Stimulated activated memory B cell treated with anti-CD40 and anti-IgM and Interleukin-4, amounts not matched to agents 10 μg/mL and 1 μg/mL and 100 μg/mL, for 72 hours (primary cell): Measurements from ENCODE around the gene SHISA2.

Experiments
- ATAC-seq: fragments of 150-1000 bp; cut with Tn5 transposase; 2 replicates; pipeline ENCODE4 v1.10.0; 2021
- H3K27ac Mint-ChIP-seq: one replicate; pipeline ENCODE4 v1.8.0; 2022; ENCODE audit warnings: mild to moderate bottlenecking, mixed read lengths
- H3K27me3 Mint-ChIP-seq: one replicate; pipeline ENCODE4 v1.8.0; 2022; ENCODE audit warnings: mixed read lengths
- H3K36me3 Mint-ChIP-seq: one replicate; pipeline ENCODE4 v1.8.0; 2022; ENCODE audit warnings: mixed read lengths
- H3K4me1 Mint-ChIP-seq: one replicate; pipeline ENCODE4 v1.8.0; 2022; ENCODE audit warnings: mixed read lengths
- H3K4me3 Mint-ChIP-seq: one replicate; pipeline ENCODE4 v1.8.0; 2022; ENCODE audit warnings: mild to moderate bottlenecking, moderate library complexity, mixed read lengths
- H3K9me3 Mint-ChIP-seq: one replicate; pipeline ENCODE4 v1.8.0; 2022; ENCODE audit warnings: mixed read lengths

Gene SHISA2

DNA sequence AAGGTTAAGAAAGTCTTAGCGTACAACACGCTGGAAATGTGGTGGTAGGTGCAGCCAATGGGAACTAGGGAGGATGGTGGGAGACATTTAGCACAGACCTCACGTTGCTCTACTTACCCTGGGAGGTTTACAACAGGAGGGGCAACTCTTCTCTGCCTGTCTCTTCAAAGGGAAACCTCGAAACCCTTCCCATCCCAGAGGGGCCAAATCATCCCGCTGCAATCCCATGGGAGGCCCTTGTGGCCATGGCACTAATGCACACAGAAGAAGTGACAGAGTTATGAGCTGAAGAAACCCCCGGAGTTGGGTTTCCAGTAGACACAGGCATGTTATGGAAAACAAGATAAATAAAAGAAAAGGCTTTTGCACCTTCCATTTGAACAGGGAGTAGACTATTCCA lies 35.6 kb downstream of the SHISA2 start:
- ATAC-seq, result no peak
- Mint-ChIP-seq H3K9me3 (no peaks in the 10 kb centered on the region), H3K27ac (no peak overlapping the region), H3K36me3 (no peaks in the 10 kb centered on the region), H3K4me1 (no peaks in the 10 kb centered on the region), H3K4me3 (no peak overlapping the region), H3K27me3 (peaks cover 39% of the 10 kb centered on the region)

DNA sequence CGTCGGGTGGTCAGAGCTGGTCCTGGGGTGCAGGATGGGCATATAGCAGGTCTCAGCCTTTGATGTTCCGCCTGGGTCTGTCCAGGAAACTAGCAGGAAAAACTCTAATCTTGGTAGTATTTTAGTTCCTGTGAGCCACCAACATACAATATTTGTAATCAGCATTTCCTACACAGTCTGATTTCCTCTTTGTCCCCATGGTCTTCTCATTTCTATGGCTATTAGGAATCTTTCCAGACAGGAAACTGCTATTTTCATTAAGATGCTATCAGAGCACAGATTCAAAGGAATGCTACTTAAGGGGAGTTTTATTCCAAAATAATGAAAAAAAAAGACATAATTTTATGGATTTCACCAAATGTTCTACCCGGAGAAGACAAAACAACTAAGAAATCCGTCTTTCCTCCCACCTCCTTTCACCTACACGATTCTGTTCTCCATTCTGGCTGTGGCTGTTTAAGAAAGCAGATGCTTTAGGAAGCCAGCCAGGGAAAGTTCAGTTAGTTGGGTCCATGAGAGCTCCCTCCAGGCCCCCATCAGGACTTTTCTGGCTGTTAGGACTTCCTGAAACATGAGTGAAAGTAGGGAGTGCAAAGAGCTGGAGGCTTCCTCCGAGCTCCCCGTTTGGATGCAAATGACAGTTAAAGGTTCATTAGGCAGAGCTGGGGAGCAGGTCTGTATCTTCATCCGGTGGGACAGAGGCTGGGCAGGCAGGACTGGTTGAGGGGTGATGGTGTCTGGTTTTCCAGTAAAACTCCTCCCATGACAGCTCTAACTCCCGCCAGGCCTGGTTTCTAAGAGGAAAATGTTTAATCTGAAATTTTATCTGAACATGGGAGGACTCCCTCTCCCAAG lies 36.3 kb downstream of the SHISA2 start:
- H3K27ac Mint-ChIP-seq, result no peak overlapping the region
- no peaks in the 10 kb centered on the region for H3K9me3 Mint-ChIP-seq
- no peak overlapping the region for H3K4me3 Mint-ChIP-seq
- H3K27me3 Mint-ChIP-seq, result peaks cover 32% of the 10 kb centered on the region
- no peaks in the 10 kb centered on the region for H3K36me3 Mint-ChIP-seq
- no peak for ATAC-seq
- H3K4me1 Mint-ChIP-seq, result no peaks in the 10 kb centered on the region

- H3K4me3 Mint-ChIP-seq, result no peak overlapping the region
- H3K36me3 Mint-ChIP-seq, result no peaks in the 10 kb centered on the region
- H3K27ac Mint-ChIP-seq, result no peak overlapping the region
- ATAC-seq, result no peak
- peaks cover 33% of the 10 kb centered on the region for H3K27me3 Mint-ChIP-seq
- no peaks in the 10 kb centered on the region for H3K9me3 Mint-ChIP-seq
- no peaks in the 10 kb centered on the region for H3K4me1 Mint-ChIP-seq
Observed at GRCh38 chr13:26012995-26013394, 38.8 kb downstream of the SHISA2 start.

GRCh38 chr13:26011996-26012821 lies 39.6 kb downstream of the SHISA2 start:
- Mint-ChIP-seq H3K4me1 (no peaks in the 10 kb centered on the region), H3K36me3 (no peaks in the 10 kb centered on the region), H3K4me3 (peak overlapping the region; percentile 66), H3K27ac (no peak overlapping the region), H3K9me3 (no peaks in the 10 kb centered on the region), H3K27me3 (peaks cover 36% of the 10 kb centered on the region)
- peak; percentile 37 for ATAC-seq

DNA sequence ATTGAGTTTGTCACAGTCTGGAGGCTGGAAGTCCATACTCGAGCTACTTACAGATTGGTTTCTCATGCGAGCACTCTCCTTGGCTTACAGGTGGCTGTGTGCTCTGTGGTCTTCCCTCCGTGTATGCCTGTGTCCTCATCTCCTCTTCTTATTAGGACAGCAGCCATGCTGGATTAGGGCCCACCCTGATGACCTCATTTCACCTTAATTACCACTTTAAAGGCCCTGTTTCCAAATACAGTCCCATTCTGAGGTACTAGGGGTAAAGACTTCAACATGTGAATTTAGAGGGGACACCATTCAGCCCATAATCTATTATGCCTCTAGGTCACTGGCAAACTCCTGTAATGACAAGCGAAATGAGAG lies 40.6 kb downstream of the SHISA2 start:
- H3K4me1 Mint-ChIP-seq, result no peaks in the 10 kb centered on the region
- H3K27me3 Mint-ChIP-seq, result peaks cover 36% of the 10 kb centered on the region
- ATAC-seq, result no peak
- no peak overlapping the region for H3K27ac Mint-ChIP-seq
- H3K4me3 Mint-ChIP-seq, result no peak overlapping the region
- H3K9me3 Mint-ChIP-seq, result no peaks in the 10 kb centered on the region
- H3K36me3 Mint-ChIP-seq, result no peaks in the 10 kb centered on the region

- Mint-ChIP-seq H3K4me3 (no peak overlapping the region), H3K27ac (no peak overlapping the region)
Observed at GRCh38 chr13:26010487-26011207, 41.2 kb downstream of the SHISA2 start.

DNA sequence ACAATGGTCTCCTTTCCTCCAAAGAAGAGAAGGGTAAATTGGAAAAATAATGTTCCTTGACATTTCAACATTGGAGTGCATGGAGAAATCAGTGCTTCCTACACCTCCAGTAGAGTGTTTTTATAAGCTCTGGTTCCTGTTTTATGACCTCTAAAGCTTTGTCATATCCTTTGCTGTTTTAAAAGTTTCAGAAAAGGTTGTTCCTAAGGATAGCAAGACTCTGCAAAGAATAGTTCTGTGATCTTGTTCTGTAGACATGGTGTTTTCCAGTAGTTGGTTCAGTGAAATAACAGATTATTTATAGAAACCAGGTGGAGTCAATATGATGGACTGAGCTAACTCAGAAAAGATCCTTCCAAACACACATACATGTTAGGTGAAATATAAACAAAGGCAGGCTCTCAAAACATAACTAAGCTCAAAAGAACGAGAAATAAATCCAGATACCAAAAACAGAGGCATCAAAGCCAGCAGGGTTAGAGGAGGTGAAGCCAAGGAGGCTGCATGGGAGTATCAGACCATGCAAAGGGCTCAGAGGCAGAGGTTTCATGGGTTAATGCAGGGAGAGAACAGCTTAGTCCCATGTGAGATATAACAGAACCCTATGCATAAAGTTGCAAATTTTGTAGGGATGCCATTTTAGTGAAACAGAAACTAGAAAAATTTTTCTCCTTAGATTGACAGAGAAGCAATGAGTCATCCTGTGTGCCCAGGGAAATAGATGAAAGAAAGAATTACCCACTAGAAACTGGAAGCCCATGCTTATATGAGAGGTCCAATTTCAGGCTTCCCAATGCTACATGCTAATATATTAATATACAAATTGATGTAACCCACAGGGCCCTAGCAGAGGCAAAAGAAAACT lies 44.3 kb downstream of the SHISA2 start:
- no peak overlapping the region for H3K27ac Mint-ChIP-seq
- H3K4me3 Mint-ChIP-seq, result no peak overlapping the region
- H3K27me3 Mint-ChIP-seq, result peaks cover 33% of the 10 kb centered on the region
- no peak for ATAC-seq
- peaks cover 3% of the 10 kb centered on the region for H3K9me3 Mint-ChIP-seq
- no peaks in the 10 kb centered on the region for H3K4me1 Mint-ChIP-seq
- H3K36me3 Mint-ChIP-seq, result no peaks in the 10 kb centered on the region

More at GRCh38 chr13:26010487-26011207, 41.2 kb downstream of the SHISA2 start:
- H3K9me3 Mint-ChIP-seq, result no peaks in the 10 kb centered on the region
- no peaks in the 10 kb centered on the region for H3K4me1 Mint-ChIP-seq
- H3K36me3 Mint-ChIP-seq, result no peaks in the 10 kb centered on the region
- no peak for ATAC-seq
- H3K27me3 Mint-ChIP-seq, result peaks cover 38% of the 10 kb centered on the region
